Smooth muscle cell (in vitro differentiated cells): ENCODE data around the gene CHP2. TPM values are rescaled to one million over a fixed set of nuclear protein-coding genes. Genes with fewer than 3 reads are reported as not detected.

Experiments
- DNase-seq: peaks from one replicate; lab custom pipeline; 2025; ENCODE audit not compliant: unreplicated experiment; lab: John Stamatoyannopoulos, UW
- H2AFZ ChIP-seq: fragments of 200-600 bp; sonication (generic); 2 replicates; pipeline ENCODE4 v1.6.0; 2016; ENCODE audit warnings: antibody characterized with exemption, low read depth, mild to moderate bottlenecking
- H3F3A ChIP-seq: fragments of 200-600 bp; sonication (generic); 2 replicates; pipeline ENCODE4 v1.6.0; 2017; ENCODE audit warnings: antibody characterized with exemption, low read depth
- H3K27ac ChIP-seq: fragments of 200-600 bp; sonication (generic); 2 replicates; pipeline ENCODE4 v1.5.1; 2016; ENCODE audit warnings: low read depth, mild to moderate bottlenecking
- H3K27me3 ChIP-seq: fragments of 200-600 bp; sonication (generic); 2 replicates; pipeline ENCODE4 v1.6.1; 2016; ENCODE audit warnings: low read depth, mild to moderate bottlenecking
- H3K36me3 ChIP-seq: fragments of 200-600 bp; sonication (generic); 2 replicates; pipeline ENCODE4 v1.5.1; 2016; ENCODE audit warnings: low read depth
- H3K4me1 ChIP-seq: fragments of 200-600 bp; sonication (generic); 2 replicates; pipeline ENCODE4 v1.5.1; 2016; ENCODE audit warnings: low read depth
- H3K4me2 ChIP-seq: fragments of 200-600 bp; sonication (generic); 2 replicates; pipeline ENCODE4 v1.6.0; 2016; ENCODE audit warnings: mild to moderate bottlenecking
- H3K4me3 ChIP-seq: fragments of 200-600 bp; sonication (generic); 2 replicates; pipeline ENCODE4 v1.5.1; 2016; ENCODE audit warnings: mild to moderate bottlenecking
- H3K79me2 ChIP-seq: fragments of 200-600 bp; sonication (generic); 2 replicates; pipeline ENCODE4 v1.6.0; 2016; ENCODE audit warnings: low read depth, mild to moderate bottlenecking
- H3K9ac ChIP-seq: fragments of 200-600 bp; sonication (generic); 2 replicates; pipeline ENCODE4 v1.6.0; 2016; ENCODE audit warnings: low read depth
- H3K9me3 ChIP-seq: fragments of 200-600 bp; sonication (generic); replicated peaks from 2 replicates; pipeline ENCODE4 v1.5.1; 2016; ENCODE audit warnings: low read depth
- H4K20me1 ChIP-seq: fragments of 200-600 bp; sonication (generic); 2 replicates; pipeline ENCODE4 v1.6.0; 2016; ENCODE audit warnings: low read depth
- WGBS: methylation state at CpG from one replicate; pipeline ENCODE4 v1.1.7; 2016; ENCODE audit warnings: low lambda C conversion rate; 5-methylcytosine and 5-hydroxymethylcytosine counted together
- polyA plus RNA-seq: library from polyadenylated mRNA; unstranded; fragments of >200 nt; fragmentation: Nextera tagmentation; extraction: Ambion mirVana; gene quantifications from 2 replicates; pipeline ENCODE4 v1.2.1, GENCODE V29; 2016
- total RNA-seq: library from RNA; depleted of rRNA; stranded (reverse); fragments of >200 nt; gene quantifications from 2 replicates; pipeline ENCODE4 v1.2.3, GENCODE V29; 2014
- TF ChIP-seq, protein P1 (sequence below): fragments of 200-600 bp; sonication (generic); IDR thresholded peaks from 2 replicates; pipeline ENCODE4 v1.5.1; 2017; ENCODE audit warnings: borderline replicate concordance, mild to moderate bottlenecking, antibody characterized with exemption; ENCODE audit not compliant: insufficient read depth, poor library complexity, severe bottlenecking

Gene CHP2
- total and polyA plus RNA-seq, 2 experiments from 2014 or later, result not detected

DNA sequence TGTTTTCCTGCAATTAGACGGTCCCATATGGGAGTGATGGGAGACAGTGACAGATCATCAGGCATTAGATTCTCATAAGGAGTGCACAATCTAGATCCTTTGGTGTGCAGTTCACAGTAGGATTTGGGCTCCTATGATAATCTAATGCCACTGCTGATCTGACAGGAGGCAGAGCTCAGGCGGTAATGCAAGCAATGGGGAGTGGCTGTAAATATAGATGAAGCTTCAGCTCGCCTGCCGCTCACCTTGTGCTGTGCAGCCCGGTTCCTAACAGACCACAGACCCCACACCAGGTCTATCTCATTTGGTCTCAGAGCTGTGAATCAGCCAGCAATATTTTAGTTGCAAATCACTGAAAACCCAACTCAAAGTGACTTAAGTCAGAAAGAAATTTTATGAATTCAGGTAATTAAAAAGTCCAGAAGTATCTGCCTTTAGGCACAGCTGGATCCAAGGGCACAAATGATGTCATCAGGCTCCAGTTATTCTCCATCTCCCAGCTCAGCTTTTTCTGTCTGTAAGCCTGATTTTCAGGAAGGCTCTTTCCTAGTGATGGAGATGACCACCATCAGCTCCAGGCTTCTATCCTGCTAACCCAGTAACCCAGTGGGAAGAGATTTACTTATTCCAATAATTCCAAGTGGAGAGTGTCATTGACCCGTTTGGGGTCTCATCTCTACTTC lies 3.3 kb downstream of the CHP2 start:
- peaks cover 4% of the 10 kb centered on the region for H3K4me1 ChIP-seq
- TF ChIP-seq, protein P1, sequence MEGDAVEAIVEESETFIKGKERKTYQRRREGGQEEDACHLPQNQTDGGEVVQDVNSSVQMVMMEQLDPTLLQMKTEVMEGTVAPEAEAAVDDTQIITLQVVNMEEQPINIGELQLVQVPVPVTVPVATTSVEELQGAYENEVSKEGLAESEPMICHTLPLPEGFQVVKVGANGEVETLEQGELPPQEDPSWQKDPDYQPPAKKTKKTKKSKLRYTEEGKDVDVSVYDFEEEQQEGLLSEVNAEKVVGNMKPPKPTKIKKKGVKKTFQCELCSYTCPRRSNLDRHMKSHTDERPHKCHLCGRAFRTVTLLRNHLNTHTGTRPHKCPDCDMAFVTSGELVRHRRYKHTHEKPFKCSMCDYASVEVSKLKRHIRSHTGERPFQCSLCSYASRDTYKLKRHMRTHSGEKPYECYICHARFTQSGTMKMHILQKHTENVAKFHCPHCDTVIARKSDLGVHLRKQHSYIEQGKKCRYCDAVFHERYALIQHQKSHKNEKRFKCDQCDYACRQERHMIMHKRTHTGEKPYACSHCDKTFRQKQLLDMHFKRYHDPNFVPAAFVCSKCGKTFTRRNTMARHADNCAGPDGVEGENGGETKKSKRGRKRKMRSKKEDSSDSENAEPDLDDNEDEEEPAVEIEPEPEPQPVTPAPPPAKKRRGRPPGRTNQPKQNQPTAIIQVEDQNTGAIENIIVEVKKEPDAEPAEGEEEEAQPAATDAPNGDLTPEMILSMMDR, result no peak
- H3K36me3 ChIP-seq, result no peaks in the 10 kb centered on the region
- H2AFZ ChIP-seq, result no peak overlapping the region
- H4K20me1 ChIP-seq, result no peaks in the 10 kb centered on the region
- no peak for DNase-seq
- peaks cover 55% of the 10 kb centered on the region for H3K27me3 ChIP-seq
- H3K4me3 ChIP-seq, result no peak overlapping the region
- H3K9me3 ChIP-seq, result no peaks in the 10 kb centered on the region
- no peaks in the 10 kb centered on the region for H3K79me2 ChIP-seq
- H3F3A ChIP-seq, result no peaks in the 10 kb centered on the region
- no peak overlapping the region for H3K27ac ChIP-seq
- H3K4me2 ChIP-seq, result no peak overlapping the region
- no peak overlapping the region for H3K9ac ChIP-seq
- 89% methylated on average over 6 of the region's 6 CpGs for WGBS

DNA sequence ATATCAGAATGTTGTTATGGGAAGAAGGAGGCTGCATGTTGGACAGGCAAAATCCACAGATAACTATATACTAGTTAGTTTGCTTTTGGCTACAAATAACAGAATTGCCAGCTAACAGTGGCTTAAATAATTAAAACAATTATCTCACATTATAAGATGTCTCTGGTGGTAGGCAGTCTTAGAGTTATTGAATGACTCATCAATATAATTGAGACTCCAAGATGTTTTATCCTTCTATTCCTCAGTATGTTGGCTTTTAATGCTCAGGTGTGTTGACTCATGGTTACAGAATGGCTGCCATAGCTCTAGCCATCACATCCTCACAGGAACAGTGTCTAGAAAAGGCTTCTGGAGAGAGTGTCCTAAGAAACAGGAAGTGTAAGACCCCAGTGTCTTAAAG lies 11.1 kb downstream of the CHP2 start:
- Histone ChIP-seq H3K27me3 (no peaks in the 10 kb centered on the region), H3K4me1 (no peaks in the 10 kb centered on the region), H4K20me1 (no peaks in the 10 kb centered on the region), H3K79me2 (no peaks in the 10 kb centered on the region), H3K36me3 (no peaks in the 10 kb centered on the region), H3K9ac (no peak overlapping the region), H3F3A (no peaks in the 10 kb centered on the region), H3K4me2 (no peak overlapping the region), H2AFZ (no peak overlapping the region), H3K27ac (no peak overlapping the region), H3K9me3 (no peaks in the 10 kb centered on the region), H3K4me3 (no peak overlapping the region)
- DNase-seq, result no peak
- TF ChIP-seq, protein P1, result no peak

DNA sequence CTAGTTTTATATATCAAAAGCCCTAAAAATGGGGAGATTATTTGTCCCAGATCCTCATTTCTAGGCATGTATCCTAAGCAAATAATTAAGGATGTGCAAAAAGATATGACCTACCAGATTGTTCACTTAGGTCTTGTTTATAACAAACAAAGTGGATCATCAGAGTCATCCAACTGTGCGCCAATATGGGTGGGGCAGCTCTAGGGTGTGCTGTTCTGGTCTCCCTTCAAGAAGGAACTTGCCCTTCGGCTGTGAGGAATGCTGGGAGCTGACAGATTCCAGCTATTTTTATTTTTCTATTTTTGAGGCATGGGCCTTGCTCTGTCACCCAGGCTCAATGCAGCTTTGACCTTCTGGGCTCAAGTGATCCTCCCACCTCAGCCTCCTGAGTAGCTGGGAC lies 13.8 kb downstream of the CHP2 start:
- no peak for DNase-seq
- TF ChIP-seq, protein P1, result no peak
- no peaks in the 10 kb centered on the region for H3K27me3 ChIP-seq
- H3K9ac ChIP-seq, result no peak overlapping the region
- no peaks in the 10 kb centered on the region for H3K9me3 ChIP-seq
- no peak overlapping the region for H2AFZ ChIP-seq
- H3K4me1 ChIP-seq, result no peaks in the 10 kb centered on the region
- 83% methylated on average over 2 of the region's 2 CpGs for WGBS
- no peaks in the 10 kb centered on the region for H3K36me3 ChIP-seq
- no peaks in the 10 kb centered on the region for H3K79me2 ChIP-seq
- H3K4me2 ChIP-seq, result no peak overlapping the region
- no peaks in the 10 kb centered on the region for H3F3A ChIP-seq
- no peaks in the 10 kb centered on the region for H4K20me1 ChIP-seq
- no peak overlapping the region for H3K4me3 ChIP-seq
- H3K27ac ChIP-seq, result no peak overlapping the region

DNA sequence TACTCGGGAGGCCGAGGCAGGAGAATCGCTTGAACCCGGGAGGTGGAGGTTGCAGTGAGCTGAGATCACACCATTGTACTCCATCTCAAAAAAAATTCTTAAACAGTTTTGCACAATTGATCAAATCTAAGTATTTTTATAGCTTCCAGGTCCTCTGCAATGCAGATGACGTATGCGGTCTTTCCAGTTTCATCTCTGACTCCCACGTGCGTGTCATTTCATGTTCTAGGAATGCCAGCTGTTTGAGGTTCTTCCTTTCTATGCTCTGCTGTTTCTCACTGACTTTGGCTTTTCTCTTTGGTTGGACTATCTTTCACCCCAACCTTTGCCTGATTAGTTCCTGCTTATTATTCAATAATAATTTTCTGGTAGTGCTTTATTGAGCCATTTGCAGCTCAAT lies 16.2 kb downstream of the CHP2 start:
- Histone ChIP-seq H3K4me3 (no peak overlapping the region), H3K27me3 (no peaks in the 10 kb centered on the region), H4K20me1 (no peaks in the 10 kb centered on the region), H3K9ac (no peak overlapping the region), H3K36me3 (no peaks in the 10 kb centered on the region), H3K79me2 (no peaks in the 10 kb centered on the region), H3K4me2 (no peak overlapping the region), H3K4me1 (no peaks in the 10 kb centered on the region), H3F3A (no peaks in the 10 kb centered on the region), H2AFZ (no peak overlapping the region), H3K9me3 (no peaks in the 10 kb centered on the region), H3K27ac (peak overlapping the region; percentile 78)
- TF ChIP-seq, protein P1, result no peak
- WGBS, result 82% methylated on average over 8 of the region's 8 CpGs
- no peak for DNase-seq
